NCI-H1436 (cell line): ENCODE results near the gene PMP22.

Source experiments
- DNase-seq: peaks from one replicate; lab custom pipeline; 2025; lab: John Stamatoyannopoulos, UW

The PMP22 gene

DNA sequence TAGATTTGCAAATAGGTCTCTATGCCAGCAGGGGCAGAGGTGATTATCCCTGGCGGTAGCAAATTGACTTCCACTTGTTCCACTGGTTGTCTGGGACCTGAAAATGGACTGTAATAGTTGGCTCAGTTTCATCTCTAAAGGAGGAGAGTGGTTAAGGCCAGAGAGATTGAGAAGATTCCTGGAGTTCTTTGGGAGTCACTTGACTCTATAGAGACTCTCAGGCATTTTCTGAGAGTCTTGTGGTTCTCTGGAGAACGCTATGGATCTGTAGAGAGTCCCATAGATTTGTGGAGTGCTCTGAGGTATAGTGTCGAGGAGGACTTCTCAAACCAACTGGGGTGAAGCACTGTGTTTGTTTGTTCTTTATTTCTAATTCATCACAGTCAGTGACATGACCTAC, 8.9 kb upstream of the PMP22 start:
- no peak for DNase-seq

DNA sequence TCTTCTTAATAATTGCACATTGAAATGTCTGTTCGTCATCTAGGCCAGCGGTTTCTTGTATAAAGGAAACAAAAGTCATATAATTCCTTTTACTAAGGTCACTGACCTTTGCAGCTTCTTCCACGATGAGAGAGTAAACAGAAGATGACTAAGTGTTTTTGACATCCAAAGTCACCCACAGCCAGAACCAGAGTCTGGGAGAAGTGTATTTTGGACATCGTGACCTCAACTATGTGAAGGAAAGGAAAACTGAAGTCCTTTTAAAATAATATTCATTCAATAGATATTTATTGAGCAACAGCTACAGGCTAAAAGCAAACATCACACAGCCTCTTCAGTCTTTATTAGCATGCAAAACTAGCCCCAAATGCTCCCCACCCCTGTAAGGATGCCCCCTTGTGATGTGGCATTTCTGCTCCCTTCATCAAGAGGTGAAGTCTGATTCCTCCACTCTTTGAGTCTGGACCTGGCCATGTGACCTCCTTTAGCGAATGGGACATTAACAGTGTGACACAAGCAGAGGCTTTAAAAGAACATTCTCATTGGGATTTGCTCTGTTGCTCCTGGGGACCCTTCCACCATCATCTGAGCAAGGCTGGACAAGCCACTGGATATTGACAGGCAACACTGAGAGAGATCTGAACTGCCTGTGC, 8.1 kb upstream of the PMP22 start:
- no peak for DNase-seq

GRCh38 chr17:15271741-15272140, 6.6 kb upstream of the PMP22 start:
- no peak for DNase-seq

- DNase-seq: no peak
Measured at GRCh38 chr17:15270628-15271381, 5.7 kb upstream of the PMP22 start.

GRCh38 chr17:15269780-15270089, 4.6 kb upstream of the PMP22 start:
- no peak for DNase-seq

DNA sequence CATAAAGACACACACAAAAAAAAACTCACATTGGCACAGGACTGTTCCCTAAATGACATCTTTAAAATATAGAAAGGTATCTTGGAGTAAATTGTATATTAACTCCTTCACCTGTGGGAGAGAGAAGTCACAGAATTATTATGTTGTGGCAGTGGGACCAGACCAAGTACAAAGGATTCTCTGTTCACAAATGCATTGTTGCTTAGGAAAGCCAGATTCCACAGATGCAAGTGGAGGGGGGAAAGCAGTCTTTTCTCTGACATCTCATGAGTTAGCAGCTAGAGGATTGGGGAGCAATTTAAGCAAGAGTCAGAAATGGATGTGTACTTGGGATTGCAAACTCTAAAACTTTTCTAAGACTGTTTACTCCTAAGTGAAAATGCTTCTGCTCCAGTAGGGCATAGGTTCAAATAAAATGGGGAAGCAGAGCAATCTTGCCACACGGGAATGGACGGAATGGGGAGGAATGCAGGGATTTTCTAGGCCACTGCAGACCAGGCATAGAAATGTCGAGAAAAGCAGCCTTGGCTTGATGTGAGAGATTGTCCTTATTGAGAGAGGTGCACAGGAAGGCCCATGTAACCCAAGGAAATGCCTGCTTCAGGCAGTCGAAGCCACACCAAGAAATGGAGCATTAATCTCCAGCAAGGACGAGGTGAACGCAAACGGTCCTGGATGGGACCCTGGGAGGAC, 4.1 kb upstream of the PMP22 start:
- no peak for DNase-seq

DNA sequence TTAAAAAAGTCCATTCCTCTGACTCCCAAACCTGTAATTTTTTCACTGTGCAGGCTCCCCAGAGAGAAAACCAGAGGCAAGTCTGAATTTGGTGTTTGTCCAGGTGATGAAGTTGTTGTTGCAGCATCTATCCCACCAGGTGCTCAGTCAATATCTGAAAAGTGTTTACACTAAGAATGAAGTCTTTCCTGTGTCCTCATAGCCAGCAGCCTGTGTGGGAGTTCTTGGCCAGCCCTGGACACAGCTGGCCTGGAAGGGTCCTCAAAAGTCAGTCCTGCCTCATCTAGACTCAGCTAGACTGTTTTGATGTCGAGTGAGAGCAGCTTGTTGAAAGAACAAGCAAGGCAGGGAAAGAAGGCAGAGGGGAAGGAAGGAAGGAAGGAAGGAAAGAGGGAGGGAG, 3.3 kb upstream of the PMP22 start:
- DNase-seq: no peak

- DNase-seq: no peak
Measured at GRCh38 chr17:15267996-15268395, 2.9 kb upstream of the PMP22 start.

- DNase-seq: no peak
Measured at GRCh38 chr17:15266325-15267125, 1.4 kb upstream of the PMP22 start.

DNA sequence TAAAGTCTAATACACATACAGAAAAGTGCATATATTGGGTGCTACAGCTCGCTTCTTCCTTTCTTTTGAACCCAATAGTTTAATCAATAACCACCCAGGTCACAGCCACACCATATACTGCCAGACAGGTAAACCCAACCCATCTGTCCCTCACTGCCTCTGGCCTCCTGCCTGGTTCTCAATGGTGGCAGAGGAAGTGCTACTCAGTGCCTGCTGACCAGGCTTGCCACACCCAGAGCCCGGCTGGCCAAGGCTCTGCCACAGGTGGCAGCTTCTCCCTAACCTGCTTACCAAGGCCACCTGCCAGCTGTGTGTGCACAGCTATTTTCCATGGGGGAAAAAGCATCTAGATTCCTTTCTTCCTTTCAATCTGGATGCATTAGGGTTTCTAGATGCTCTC, 584 bp downstream of the PMP22 start:
- DNase-seq: no peak

GRCh38 chr17:15263680-15264079, 1.4 kb downstream of the PMP22 start:
- DNase-seq: no peak

DNA sequence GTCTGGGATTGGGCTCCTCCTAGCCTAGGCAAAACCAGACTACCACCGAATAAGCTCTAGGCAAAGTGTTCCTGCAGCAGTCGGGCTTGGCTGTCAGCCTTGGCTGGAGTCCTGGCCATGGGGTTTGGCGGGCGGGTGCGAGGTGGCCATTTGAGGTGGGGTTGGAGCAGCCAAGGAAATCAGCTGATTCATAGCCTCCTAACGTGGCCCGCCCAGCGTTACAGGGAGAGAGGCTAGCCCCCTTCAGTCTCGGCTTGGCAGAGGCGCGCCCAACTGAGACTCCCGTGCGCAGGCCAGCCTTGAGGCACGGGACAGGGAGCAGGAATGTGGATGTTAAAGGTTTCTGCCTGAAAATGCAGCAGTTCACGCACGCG, 1.9 kb downstream of the PMP22 start:
- no peak for DNase-seq

GRCh38 chr17:15262291-15263205, 2.6 kb downstream of the PMP22 start:
- no peak for DNase-seq

- no peak for DNase-seq
Measured at GRCh38 chr17:15261802-15262290, 3.3 kb downstream of the PMP22 start.

DNA sequence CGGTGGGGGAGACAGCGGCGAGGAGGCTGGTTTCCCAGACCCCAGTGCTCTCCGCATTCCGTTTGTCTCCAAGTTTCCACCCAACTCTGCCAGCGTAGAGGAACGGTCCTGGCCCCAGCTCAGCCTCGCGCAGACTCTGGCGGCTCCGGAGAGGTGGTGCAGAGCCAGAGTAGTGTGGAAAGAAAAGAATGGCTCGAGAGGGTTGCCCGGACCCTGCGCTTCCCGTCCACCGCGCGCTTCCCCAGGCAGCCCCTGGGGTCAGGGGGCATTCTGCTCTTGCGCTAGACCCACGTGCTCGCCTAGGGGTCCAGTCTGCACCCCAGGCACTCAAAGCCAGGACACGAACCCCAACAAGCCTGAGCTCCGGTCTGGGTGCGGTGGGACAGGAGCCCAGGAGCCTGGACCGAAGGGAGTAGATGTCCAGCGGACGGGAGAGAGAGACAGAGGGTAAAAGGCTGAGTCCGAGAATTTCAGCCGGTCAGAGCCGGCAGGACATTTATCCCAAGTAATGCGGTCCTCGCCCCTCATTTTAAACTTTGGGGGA, 3.8 kb downstream of the PMP22 start:
- no peak for DNase-seq

GRCh38 chr17:15260376-15261257, 4.5 kb downstream of the PMP22 start:
- DNase-seq: peak; percentile 60

DNA sequence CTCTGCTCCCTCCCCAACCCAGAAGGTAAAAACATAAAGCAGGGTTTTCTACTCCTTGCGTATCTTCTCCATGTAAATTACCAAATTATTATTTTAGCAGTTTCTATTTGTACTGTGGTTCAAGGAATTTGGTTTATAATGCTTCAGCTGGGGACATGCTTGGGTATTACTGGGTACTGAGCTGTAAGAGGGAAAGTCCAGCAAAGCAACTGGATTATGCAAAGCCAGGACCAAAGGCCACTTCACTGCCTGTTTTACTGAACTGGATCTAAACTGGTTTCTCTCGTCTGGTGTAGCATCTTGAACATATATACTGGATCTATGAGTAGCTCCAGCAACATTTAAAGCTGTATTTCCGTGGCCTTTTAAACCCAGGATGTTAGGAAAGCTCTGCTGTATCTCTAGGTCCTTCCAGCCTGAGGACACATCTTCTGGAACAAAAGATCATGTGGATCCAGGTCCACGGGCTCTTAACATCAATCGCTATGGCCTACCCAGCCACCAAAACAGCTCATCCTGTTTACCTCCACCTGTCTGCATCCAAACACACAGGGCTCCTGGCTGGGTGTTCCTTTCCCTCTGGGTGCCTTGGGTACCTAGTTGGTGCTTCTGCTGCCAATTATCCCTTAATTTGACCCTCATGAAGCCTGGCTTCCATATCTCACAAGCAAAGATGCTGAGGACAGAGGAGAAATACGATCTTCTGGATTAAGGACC, 7.2 kb downstream of the PMP22 start:
- no peak for DNase-seq

- peak; percentile 60 for DNase-seq
Measured at GRCh38 chr17:15257258-15257788, 7.8 kb downstream of the PMP22 start.

DNA sequence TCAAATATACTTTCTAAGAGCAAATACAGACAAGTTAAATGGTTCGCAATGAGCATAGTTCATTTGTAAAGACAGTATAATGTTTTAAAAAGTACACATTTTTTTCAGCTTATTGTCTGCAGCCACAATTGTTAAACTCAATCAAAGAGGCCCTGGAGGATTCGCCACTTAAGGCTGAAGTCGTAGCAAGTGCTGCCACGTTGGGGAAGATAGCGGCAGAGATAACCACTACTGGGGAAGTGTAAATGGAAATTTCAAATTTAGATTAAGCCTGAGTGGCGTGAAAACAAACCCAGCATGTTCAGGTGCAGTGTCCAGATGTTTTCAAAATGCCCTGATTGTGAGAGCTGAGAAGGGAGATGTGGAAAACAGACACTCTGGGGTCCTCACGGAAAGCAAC, 8.4 kb downstream of the PMP22 start:
- no peak for DNase-seq
